ENCODE measurements around the gene GRK1.

DNA sequence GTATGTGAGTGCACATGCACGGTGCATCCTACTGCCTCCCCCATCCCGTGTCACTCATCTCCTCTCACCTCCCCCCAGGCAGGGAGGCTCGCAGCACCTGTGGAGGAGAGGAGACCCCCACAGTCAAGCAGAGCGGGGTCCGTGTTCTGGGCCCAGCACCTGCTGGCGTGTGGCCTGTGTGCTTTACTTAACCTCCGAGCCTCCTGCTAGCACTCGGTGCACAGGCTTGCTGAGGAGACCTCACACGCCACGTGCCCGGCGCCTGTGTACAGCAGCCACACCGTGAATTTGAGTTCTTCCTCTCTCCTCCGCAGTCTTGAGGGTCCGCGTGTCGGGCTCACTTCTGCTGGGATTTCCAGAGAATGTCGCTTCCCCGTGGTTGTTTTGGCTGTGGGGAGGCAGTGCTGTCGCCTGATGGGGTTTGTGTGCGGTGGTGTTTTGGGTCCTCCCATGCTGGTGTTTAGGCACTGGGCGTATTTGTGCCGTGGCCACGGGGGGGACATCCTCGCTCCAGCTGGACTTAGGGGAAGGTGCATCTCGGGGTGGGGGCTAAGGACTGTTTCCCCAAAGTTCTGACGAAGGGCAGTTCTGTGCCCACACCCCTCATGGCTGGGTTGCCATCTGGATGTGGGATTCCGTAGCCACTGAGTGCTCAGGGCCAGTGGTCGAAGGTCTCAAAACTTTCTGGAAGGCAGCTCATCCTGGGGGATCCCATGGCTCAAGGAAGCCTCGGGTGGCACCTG lies 57.2 kb downstream of the GRK1 start:
- TF ChIP-seq, protein P1, sequence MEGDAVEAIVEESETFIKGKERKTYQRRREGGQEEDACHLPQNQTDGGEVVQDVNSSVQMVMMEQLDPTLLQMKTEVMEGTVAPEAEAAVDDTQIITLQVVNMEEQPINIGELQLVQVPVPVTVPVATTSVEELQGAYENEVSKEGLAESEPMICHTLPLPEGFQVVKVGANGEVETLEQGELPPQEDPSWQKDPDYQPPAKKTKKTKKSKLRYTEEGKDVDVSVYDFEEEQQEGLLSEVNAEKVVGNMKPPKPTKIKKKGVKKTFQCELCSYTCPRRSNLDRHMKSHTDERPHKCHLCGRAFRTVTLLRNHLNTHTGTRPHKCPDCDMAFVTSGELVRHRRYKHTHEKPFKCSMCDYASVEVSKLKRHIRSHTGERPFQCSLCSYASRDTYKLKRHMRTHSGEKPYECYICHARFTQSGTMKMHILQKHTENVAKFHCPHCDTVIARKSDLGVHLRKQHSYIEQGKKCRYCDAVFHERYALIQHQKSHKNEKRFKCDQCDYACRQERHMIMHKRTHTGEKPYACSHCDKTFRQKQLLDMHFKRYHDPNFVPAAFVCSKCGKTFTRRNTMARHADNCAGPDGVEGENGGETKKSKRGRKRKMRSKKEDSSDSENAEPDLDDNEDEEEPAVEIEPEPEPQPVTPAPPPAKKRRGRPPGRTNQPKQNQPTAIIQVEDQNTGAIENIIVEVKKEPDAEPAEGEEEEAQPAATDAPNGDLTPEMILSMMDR (IDR thresholded peaks at IDR 0.05 in 8 of 11, conservative IDR thresholded peaks at IDR 0.05 in 3 of 11), result no peak
- no peak for TF ChIP-seq POLR2AphosphoS5 (IDR thresholded peaks at IDR 0.05)
